NCI-H1930 (cell line): ENCODE measurements around the gene TCEAL9.
"Not testable (repeated sequence)": the region's sequence is repeated elsewhere in the genome, so short reads cannot be mapped to it uniquely, and the experiment has no call there.

Source experiments
- DNase-seq, 2 experiments: peaks; one replicate each; lab custom pipeline; 2025; lab: John Stamatoyannopoulos, UW

Gene TCEAL9

GRCh38 chrX:103373581-103373980 lies 17.3 kb downstream of the TCEAL9 start:
- DNase-seq: no peak

GRCh38 chrX:103376118-103376978 lies 20.0 kb downstream of the TCEAL9 start, which contains the start of gene BEX3:
TSS of gene BEX3 (plus strand) at chrX:103376538. CDS start at chrX:103377522, 984 bp downstream.
- DNase-seq: peak; percentile 20 to 67

- peak in 1 of 2 experiments; percentile 4 for DNase-seq
Measured at GRCh38 chrX:103376979-103377324, 20.6 kb downstream of the TCEAL9 start.

GRCh38 chrX:103378990-103379389 lies 22.7 kb downstream of the TCEAL9 start:
- DNase-seq: no peak

GRCh38 chrX:103382877-103383276 lies 26.6 kb downstream of the TCEAL9 start:
- DNase-seq: no peak

- no peak for DNase-seq
Measured at GRCh38 chrX:103384672-103385071, 28.4 kb downstream of the TCEAL9 start.

- DNase-seq: not testable (repeated sequence)
Measured at GRCh38 chrX:103385283-103385830, 29.1 kb downstream of the TCEAL9 start.

- DNase-seq: no peak
Measured at GRCh38 chrX:103386332-103386731, 30.0 kb downstream of the TCEAL9 start.

- no peak for DNase-seq
Measured at GRCh38 chrX:103393487-103393886, 37.2 kb downstream of the TCEAL9 start.

- no peak for DNase-seq
Measured at GRCh38 chrX:103396186-103396585, 39.9 kb downstream of the TCEAL9 start.

GRCh38 chrX:103396660-103397059 lies 40.4 kb downstream of the TCEAL9 start:
- DNase-seq: no peak

GRCh38 chrX:103397707-103398106 lies 41.4 kb downstream of the TCEAL9 start:
- no peak for DNase-seq

- no peak for DNase-seq
Measured at GRCh38 chrX:103398421-103398864, 42.1 kb downstream of the TCEAL9 start.

- DNase-seq: no peak
Measured at GRCh38 chrX:103399744-103400143, 43.4 kb downstream of the TCEAL9 start.

GRCh38 chrX:103400931-103401330 lies 44.6 kb downstream of the TCEAL9 start:
- DNase-seq: no peak

GRCh38 chrX:103404231-103405008 lies 48.1 kb downstream of the TCEAL9 start:
- peak; percentile 35 to 67 for DNase-seq

- DNase-seq: no peak
Measured at GRCh38 chrX:103405009-103405333, 48.7 kb downstream of the TCEAL9 start.

GRCh38 chrX:103406256-103406655 lies 50.0 kb downstream of the TCEAL9 start:
- no peak for DNase-seq

- no peak for DNase-seq
Measured at GRCh38 chrX:103407776-103408175, 51.5 kb downstream of the TCEAL9 start.
